Cerebellar nuclear complex (tissue), 1 donor: ENCODE data around the gene PPARG.

ENCODE experiments used
- DNase-seq, 2 experiments: peaks; one replicate each; lab custom pipeline; 2025; lab: John Stamatoyannopoulos, UW

Gene PPARG

GRCh38 chr3:12415014-12415680, 126.3 kb downstream of the PPARG start:
- DNase-seq, result no peak

DNA sequence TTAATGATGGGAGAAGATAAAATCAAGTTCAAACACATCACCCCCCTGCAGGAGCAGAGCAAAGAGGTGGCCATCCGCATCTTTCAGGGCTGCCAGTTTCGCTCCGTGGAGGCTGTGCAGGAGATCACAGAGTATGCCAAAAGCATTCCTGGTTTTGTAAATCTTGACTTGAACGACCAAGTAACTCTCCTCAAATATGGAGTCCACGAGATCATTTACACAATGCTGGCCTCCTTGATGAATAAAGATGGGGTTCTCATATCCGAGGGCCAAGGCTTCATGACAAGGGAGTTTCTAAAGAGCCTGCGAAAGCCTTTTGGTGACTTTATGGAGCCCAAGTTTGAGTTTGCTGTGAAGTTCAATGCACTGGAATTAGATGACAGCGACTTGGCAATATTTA, 127.9 kb downstream of the PPARG start:
- no peak for DNase-seq

DNA sequence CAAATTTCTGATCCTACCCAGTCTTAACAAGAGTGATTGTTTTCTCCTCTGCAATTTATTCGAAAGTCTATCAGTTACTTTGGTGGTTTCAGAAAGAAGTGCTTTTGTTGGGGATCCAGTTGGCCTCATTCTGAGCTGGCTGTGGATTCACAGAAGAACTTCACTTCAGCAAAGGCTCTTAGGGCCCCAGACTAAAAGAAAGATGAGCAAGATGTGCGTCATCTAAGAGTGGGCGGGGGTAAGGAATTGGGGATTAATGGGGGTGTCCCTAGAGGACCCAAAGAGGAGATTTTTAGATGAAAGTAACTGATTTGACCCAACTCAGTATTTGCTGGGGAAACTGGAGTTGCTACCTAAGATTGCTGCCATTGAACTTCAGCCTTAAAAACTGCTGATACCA, 131.5 kb downstream of the PPARG start:
- no peak for DNase-seq

GRCh38 chr3:12421132-12421531, 132.3 kb downstream of the PPARG start:
- no peak for DNase-seq

- no peak for DNase-seq
Measured at GRCh38 chr3:12423131-12423530, 134.3 kb downstream of the PPARG start.

DNA sequence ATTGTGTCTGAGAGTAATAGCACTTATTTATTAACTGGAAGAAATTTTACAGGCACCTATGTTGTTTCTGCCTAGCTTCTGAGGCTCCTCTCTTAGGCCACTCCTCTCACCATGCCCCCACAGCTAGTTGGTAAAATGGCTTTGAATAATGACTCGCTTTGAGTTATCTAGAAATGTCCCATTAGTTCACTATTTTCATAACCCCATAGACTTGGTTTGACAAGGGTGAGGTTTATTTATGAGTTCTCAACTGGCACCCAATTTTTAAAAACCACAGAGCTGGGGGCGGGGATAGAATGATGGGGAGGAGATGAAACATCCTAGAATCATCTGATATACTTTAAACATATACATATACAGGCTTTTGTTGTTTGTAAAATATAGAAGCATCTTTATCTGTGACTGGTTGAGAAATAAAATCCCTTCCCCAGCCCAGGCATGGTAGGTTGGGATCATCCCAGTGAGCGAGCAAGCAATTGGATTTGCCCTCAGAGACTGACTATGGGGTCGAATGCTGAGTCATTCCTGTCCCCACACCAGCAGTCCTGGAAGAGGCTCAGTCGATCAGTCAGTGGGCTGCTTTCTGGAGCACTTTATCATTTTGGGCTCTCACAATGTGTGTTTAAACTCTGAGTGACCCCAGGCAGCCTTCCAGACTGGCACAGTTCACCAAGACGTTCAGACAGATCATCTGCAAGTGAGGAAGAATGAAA, 135.2 kb downstream of the PPARG start:
- DNase-seq, result no peak

DNA sequence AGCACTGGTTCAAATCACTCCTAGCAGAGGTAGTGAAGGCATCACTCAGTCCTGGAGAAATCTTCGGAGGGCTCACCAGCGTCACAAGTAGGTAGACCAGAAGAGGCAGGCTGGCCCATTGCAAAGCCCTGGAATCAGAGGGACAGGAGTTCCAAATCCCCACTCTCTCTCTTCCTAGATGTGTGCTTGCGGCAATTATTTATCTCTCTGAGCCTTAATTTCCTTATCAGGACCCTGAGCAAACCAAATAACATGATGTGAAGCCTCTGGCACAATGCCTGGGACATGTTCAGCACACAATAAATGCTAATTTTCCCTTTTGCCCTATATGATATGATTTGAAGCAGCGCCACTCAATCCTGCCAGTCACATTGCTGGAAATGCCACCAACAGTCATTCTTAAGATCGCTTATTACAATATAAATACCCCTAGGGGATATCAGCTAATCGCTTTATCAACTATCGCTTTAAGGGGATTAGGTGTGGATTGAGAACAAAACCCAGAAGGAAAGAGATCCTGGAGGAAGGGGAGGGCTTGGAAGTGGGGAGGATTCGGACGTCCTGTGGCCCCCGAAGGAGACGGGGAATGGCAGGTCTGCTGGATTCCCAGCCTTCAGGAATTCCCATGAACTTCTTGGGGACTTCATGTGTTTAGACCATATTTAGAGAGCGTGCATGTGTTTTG, 135.9 kb downstream of the PPARG start:
- DNase-seq, result no peak

DNA sequence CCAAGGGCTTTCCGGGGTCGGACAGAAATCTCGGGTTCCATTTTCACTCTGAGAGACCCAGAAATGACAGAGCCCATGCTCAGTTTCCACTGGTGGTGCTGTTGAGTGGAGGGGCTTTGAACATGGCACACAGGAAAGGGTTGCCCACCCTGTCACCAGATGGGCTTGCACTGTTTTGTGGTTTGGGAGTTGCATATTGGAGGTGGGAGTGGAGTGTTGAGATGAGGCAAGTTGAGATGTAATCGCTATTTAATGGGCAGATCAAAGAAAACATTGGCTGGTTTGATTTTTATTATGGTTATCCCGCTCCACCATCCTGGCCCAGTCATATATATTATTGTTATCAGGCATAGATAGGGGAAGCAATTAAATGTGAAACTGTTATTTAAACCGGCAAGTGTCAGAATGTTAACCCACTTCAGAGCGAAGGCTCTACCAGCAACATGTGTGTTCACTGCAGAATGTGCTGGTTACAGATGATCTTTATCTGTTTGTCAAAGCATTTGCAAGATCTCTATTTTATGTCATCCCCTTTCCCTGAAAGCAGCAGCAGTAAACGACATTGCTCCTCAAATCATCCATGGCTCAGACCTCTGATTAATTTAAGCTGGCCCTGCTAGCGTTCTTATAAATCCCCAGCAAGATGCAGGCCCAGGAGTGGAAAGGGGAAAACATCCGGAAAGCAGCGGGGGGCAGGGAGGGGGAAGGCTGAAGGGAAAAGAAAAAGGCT, 137.1 kb downstream of the PPARG start:
- no peak for DNase-seq

DNA sequence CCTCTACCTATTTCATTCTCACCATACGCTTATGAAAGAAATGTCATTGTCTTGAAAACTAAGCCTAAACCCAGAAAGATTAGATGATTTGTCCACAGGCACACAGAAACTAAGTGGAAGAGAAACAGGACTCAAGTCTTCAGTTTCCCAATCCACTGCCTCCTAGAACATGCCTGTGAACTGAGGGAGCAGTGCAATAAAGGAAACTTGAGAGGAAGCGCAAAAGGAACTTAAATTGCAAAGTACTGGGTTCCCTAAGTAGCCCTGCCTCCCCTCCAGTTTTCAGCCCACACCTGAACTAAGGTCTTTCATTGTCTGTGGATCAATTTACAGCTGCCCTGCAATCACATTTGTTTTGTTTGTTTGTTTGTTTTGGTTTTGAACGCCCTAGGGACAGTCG, 138.7 kb downstream of the PPARG start:
- no peak for DNase-seq

DNA sequence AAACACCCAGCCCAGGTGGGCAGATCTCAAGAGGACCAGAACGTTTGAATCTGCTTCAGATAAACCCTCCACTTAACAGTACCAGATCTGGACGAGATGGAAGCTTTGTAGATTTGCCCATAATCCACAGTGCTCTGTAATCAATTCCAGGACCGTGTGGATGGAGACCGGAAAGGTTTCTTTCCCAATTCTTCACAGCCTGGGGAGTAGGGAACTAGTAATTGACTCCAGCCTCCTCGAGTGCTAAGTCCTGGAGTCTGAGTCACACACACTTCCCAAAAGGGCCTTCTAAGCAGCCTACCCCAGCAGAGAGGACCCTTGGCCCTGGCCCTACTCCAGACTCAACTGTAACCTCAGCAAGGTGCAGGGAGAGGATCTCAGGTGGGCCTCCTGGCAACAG, 139.3 kb downstream of the PPARG start:
- no peak for DNase-seq

DNA sequence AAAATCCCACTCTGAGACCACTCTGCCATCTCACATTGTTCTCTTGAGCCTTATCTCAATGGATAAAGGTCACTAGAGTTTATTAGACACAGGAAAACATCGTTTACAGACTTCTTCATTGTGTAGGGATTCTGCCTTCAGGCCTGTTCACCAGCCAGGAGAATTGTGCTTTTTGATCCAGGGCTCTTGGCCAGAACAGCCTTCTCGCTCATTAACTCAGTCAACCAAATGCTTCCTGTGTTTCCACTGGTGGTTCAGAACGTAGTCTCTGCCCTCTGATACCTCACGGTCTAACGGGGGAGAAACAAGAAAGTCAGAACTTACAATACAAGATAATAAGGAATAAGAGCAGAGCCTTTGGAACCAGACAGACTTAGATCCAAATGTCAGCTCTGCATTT, 141.2 kb downstream of the PPARG start:
- no peak for DNase-seq

GRCh38 chr3:12433823-12434222, 145.0 kb downstream of the PPARG start:
- DNase-seq, result no peak

- DNase-seq, result no peak
Measured at GRCh38 chr3:12436514-12437220, 147.8 kb downstream of the PPARG start.

DNA sequence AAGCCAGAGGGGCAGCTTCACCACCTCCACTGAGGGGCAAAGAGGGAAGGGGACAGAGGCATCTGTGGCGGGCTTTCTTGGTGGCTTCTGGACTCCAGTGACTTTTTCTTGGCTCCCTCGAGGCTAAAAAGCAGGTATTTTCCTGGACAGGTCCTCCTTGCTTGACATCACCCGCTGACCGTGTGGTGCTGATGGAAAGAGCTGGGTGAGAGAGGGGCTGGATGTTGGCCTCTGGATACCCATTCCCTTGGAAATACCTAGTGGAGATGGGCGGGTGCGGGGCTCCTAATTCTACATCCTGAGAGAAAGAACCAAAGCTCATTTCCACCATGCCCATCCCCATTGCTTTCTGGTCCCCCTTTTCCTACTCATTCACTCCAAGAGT, 148.3 kb downstream of the PPARG start:
- no peak for DNase-seq

DNA sequence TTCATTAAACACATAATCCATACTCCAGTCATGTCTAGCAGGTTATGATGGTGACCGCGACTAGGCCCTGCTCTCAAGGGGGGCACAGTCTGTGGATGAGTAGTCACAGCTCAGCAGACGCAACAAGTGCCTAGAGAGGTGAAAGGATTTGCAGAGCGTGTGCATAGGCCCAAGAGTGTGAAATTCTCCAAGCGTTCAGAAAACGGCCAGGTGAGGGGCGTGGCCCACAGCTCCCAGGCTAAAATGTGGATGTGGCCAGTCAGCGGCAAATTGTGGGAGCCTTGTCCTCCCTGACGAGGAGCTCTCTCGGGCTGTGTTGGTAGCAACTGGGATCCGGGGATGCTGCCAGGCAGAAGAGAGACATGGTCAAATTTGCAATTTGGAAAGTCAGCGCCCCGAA, 149.0 kb downstream of the PPARG start:
- no peak for DNase-seq

- DNase-seq, result no peak
Measured at GRCh38 chr3:12438318-12438717, 149.4 kb downstream of the PPARG start.

GRCh38 chr3:12439161-12439940, 150.5 kb downstream of the PPARG start:
- no peak for DNase-seq

GRCh38 chr3:12440927-12441714, 152.3 kb downstream of the PPARG start:
- DNase-seq, result no peak

DNA sequence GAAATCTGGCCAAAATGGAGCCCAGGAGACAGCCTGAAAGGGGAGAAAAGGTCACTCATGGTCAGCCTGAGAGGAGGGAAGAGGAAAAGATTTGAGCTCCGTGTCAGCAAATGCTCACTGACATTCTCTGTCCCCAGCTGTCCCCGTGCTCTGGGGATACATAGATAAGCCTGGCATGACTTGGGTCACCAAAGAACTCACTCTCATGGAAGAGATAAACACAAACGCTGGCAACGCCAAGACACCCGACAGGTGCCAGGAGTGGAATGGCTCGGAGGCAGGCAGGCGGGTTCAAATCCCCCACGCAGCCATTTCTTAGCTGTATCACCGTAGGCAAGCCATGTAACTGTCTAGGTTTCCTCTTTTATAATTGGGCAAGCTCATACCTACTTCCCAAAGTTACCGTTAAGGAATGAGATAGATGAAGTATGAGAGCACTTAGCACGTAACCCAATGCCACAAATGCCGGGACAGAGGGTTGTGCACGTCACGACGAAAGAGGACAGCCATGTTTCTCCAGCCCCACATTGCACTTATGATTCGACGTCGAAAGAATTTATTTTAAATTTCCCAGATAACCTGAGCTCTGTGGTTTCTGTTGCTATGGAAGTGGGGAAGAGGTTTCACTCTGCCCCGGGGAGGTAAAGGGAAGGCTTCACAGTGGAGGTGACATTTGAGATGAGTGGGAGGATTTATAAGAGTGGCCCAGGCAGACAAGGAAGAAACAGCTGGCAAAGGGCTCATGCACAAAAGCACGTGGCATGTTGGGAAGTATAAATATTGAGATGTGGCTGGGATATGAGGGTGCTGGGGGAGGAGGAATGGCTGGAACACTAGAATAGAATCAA, 154.0 kb downstream of the PPARG start:
- DNase-seq, result no peak
